Measurements from ENCODE around the gene HDGFL1.

HDGFL1 gene

GRCh38 chr6:22569281-22570184 lies at the start of gene HDGFL1:
Gene HDGFL1 (plus strand): TSS chr6:22569566. CDS start chr6:22569576, 10 bp downstream.
- peaks cover 5% of the 10 kb centered on the region for H3K9me3 Mint-ChIP-seq
- H3K4me1 Mint-ChIP-seq (ENCODE audit: low read depth) = no peaks in the 10 kb centered on the region
- H3K27ac Mint-ChIP-seq = no peak within 1 kb of the TSS
- H3K4me3 Mint-ChIP-seq = no peak within 1 kb of the TSS
- no peaks in the 10 kb centered on the region for H3K36me3 Mint-ChIP-seq (ENCODE audit: low read depth)
- DNase-seq (ENCODE audit: low spot score) = no peak
- H3K27me3 Mint-ChIP-seq (ENCODE audit: low read depth) = no peaks in the 10 kb centered on the region

DNA sequence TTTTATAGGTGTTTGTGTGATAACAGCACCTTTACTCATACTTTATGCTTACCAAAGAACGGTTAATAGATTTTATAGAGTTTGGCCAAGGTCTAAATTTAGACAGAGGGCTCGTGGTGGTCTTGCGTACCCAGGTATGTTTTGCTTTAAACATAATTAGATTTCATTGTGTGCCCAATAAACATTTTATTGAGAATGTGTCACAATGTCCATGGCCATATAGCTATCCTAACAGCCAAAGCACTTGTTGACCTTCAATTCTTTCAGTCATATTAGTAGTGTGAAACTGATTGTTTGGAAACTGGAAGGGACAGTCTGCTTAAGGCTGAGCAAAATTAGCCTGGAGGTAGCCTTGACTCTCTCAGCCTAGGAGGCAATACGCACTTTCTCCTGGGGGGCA lies 48.3 kb upstream of the HDGFL1 start:
- Mint-ChIP-seq H3K4me3 (no peak overlapping the region), H3K9me3 (no peaks in the 10 kb centered on the region), H3K27me3 (ENCODE audit: low read depth) (no peaks in the 10 kb centered on the region), H3K4me1 (ENCODE audit: low read depth) (no peaks in the 10 kb centered on the region), H3K27ac (no peak overlapping the region), H3K36me3 (ENCODE audit: low read depth) (no peaks in the 10 kb centered on the region)
- no peak for DNase-seq (ENCODE audit: low spot score)

DNA sequence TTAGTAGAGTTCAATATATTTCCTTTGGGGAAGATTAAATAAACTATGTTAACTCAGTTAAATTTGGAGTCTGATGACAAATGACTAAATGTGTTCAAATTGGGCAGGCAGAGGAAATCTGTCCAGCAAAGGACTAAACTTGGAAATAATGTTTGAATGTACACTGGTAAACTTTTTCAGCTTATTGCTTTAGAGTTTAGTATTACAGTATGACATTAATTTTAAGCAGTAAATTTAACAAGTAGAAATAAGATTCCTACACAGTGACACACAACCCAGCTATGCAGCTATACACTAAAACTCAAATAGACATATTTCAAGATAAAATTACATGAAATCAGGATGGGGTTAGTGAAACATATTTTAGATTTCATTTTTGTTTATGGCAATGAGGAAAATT lies 42.6 kb upstream of the HDGFL1 start:
- Mint-ChIP-seq H3K27me3 (ENCODE audit: low read depth) (no peaks in the 10 kb centered on the region), H3K36me3 (ENCODE audit: low read depth) (no peaks in the 10 kb centered on the region), H3K4me1 (ENCODE audit: low read depth) (no peaks in the 10 kb centered on the region), H3K9me3 (no peaks in the 10 kb centered on the region), H3K4me3 (no peak overlapping the region), H3K27ac (no peak overlapping the region)
- no peak for DNase-seq (ENCODE audit: low spot score)

GRCh38 chr6:22529866-22530265 lies 39.5 kb upstream of the HDGFL1 start:
- Mint-ChIP-seq H3K27ac (no peak overlapping the region), H3K9me3 (no peaks in the 10 kb centered on the region), H3K4me1 (ENCODE audit: low read depth) (no peaks in the 10 kb centered on the region), H3K27me3 (ENCODE audit: low read depth) (no peaks in the 10 kb centered on the region), H3K4me3 (no peak overlapping the region), H3K36me3 (ENCODE audit: low read depth) (no peaks in the 10 kb centered on the region)
- no peak for DNase-seq (ENCODE audit: low spot score)

DNA sequence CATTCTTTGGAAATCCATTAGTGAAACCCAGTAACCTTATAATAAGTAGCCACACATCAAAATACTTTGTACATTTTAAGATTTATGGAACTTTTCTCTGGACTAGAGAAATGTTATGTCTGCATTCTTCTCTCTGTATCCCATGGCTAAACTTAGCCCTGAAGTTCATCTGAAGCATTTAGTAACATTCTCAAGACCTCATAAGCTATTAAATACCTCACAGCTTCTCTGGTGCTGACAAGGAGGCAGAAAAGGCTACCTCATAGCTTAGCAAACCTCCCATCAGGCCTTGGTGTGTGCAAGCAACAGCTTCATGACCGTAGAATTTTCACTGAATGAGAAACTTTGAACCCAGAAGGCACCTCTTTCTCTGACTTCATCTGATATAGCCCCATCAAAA lies 38.9 kb upstream of the HDGFL1 start:
- DNase-seq (ENCODE audit: low spot score) = no peak
- H3K4me3 Mint-ChIP-seq = no peak overlapping the region
- no peaks in the 10 kb centered on the region for H3K4me1 Mint-ChIP-seq (ENCODE audit: low read depth)
- H3K9me3 Mint-ChIP-seq = no peaks in the 10 kb centered on the region
- H3K36me3 Mint-ChIP-seq (ENCODE audit: low read depth) = no peaks in the 10 kb centered on the region
- no peak overlapping the region for H3K27ac Mint-ChIP-seq
- no peaks in the 10 kb centered on the region for H3K27me3 Mint-ChIP-seq (ENCODE audit: low read depth)

GRCh38 chr6:22536122-22536521 lies 33.2 kb upstream of the HDGFL1 start:
- Mint-ChIP-seq H3K9me3 (no peaks in the 10 kb centered on the region), H3K36me3 (ENCODE audit: low read depth) (no peaks in the 10 kb centered on the region), H3K4me1 (ENCODE audit: low read depth) (no peaks in the 10 kb centered on the region), H3K4me3 (no peak overlapping the region), H3K27me3 (ENCODE audit: low read depth) (no peaks in the 10 kb centered on the region), H3K27ac (no peak overlapping the region)
- no peak for DNase-seq (ENCODE audit: low spot score)

GRCh38 chr6:22544476-22544875 lies 24.9 kb upstream of the HDGFL1 start:
- DNase-seq (ENCODE audit: low spot score) = no peak
- Mint-ChIP-seq H3K9me3 (no peaks in the 10 kb centered on the region), H3K4me3 (no peak overlapping the region), H3K4me1 (ENCODE audit: low read depth) (no peaks in the 10 kb centered on the region), H3K27ac (no peak overlapping the region), H3K36me3 (ENCODE audit: low read depth) (no peaks in the 10 kb centered on the region), H3K27me3 (ENCODE audit: low read depth) (no peaks in the 10 kb centered on the region)

- Mint-ChIP-seq H3K27me3 (ENCODE audit: low read depth) (no peaks in the 10 kb centered on the region), H3K4me3 (no peak overlapping the region), H3K9me3 (no peaks in the 10 kb centered on the region), H3K4me1 (ENCODE audit: low read depth) (no peaks in the 10 kb centered on the region), H3K36me3 (ENCODE audit: low read depth) (no peaks in the 10 kb centered on the region), H3K27ac (no peak overlapping the region)
- DNase-seq (ENCODE audit: low spot score) = no peak
Observed at GRCh38 chr6:22545051-22545450, 24.3 kb upstream of the HDGFL1 start.

DNA sequence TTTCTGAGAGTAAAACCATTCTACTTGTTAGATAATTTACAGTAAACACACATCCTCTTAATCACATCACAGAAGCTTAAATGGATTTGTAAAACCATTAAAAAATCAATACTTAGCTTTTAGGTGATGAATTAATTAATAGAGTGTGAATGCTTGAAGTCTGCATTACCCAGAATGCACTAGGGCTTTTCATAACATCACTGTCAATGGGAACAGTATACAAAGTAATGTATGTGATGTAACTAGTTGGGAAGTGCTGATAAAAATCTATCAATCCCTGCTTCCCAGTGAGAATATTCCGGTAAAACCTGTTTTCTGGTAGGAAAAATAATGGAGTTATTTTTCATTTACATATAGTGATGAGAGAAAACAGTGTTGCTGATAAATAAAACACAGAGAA lies 23.1 kb upstream of the HDGFL1 start:
- Mint-ChIP-seq H3K36me3 (ENCODE audit: low read depth) (no peaks in the 10 kb centered on the region), H3K27ac (no peak overlapping the region), H3K4me3 (no peak overlapping the region), H3K9me3 (no peaks in the 10 kb centered on the region), H3K4me1 (ENCODE audit: low read depth) (no peaks in the 10 kb centered on the region), H3K27me3 (ENCODE audit: low read depth) (no peaks in the 10 kb centered on the region)
- no peak for DNase-seq (ENCODE audit: low spot score)

- Mint-ChIP-seq H3K4me1 (ENCODE audit: low read depth) (no peaks in the 10 kb centered on the region), H3K27ac (no peak overlapping the region), H3K27me3 (ENCODE audit: low read depth) (no peaks in the 10 kb centered on the region), H3K4me3 (no peak overlapping the region), H3K9me3 (no peaks in the 10 kb centered on the region), H3K36me3 (ENCODE audit: low read depth) (no peaks in the 10 kb centered on the region)
- DNase-seq (ENCODE audit: low spot score) = no peak
Observed at GRCh38 chr6:22550971-22551670, 18.2 kb upstream of the HDGFL1 start.

DNA sequence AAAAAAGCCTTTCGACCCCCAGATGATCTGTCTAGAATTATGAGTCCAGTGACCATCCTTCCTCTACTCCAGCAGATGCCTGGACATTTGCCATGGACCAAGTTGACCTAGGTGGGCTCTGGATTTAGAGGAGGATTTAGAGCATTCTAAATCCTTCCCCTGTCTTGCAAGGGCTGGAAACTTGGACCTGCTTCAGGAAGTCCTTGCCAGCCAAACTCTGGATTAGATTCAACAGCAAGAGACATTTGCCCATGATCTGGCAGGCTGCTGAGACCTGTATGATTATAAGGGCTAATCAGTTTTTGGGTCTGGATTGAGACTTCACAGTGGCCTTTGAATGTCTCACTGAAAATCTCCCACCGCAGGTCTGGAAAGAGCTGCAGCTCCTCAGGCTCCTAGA lies 13.1 kb upstream of the HDGFL1 start:
- no peaks in the 10 kb centered on the region for H3K36me3 Mint-ChIP-seq (ENCODE audit: low read depth)
- H3K4me1 Mint-ChIP-seq (ENCODE audit: low read depth) = no peaks in the 10 kb centered on the region
- DNase-seq (ENCODE audit: low spot score) = no peak
- H3K27ac Mint-ChIP-seq = no peak overlapping the region
- no peaks in the 10 kb centered on the region for H3K27me3 Mint-ChIP-seq (ENCODE audit: low read depth)
- H3K9me3 Mint-ChIP-seq = no peaks in the 10 kb centered on the region
- no peak overlapping the region for H3K4me3 Mint-ChIP-seq

DNA sequence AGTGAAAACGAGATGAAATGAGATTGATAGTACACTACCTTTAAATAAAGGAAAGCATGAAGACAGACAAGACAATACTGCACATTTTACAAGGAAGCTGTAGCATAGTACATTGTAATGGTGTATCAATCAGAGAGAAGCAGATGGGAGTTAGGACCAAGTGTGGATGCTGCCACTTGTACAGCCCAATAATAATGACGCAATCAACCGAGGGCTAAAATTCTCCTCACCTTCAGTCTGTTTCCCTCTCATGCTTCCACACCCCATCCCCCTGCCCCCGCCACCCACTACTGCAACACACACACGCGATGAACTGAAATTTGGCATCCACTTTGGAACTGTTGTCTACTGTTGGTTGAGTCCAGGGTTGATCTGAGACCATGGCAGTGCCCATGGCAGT lies 12.4 kb upstream of the HDGFL1 start:
- no peak overlapping the region for H3K27ac Mint-ChIP-seq
- DNase-seq (ENCODE audit: low spot score) = no peak
- H3K27me3 Mint-ChIP-seq (ENCODE audit: low read depth) = no peaks in the 10 kb centered on the region
- H3K4me3 Mint-ChIP-seq = no peak overlapping the region
- no peaks in the 10 kb centered on the region for H3K9me3 Mint-ChIP-seq
- H3K36me3 Mint-ChIP-seq (ENCODE audit: low read depth) = no peaks in the 10 kb centered on the region
- H3K4me1 Mint-ChIP-seq (ENCODE audit: low read depth) = no peaks in the 10 kb centered on the region

DNA sequence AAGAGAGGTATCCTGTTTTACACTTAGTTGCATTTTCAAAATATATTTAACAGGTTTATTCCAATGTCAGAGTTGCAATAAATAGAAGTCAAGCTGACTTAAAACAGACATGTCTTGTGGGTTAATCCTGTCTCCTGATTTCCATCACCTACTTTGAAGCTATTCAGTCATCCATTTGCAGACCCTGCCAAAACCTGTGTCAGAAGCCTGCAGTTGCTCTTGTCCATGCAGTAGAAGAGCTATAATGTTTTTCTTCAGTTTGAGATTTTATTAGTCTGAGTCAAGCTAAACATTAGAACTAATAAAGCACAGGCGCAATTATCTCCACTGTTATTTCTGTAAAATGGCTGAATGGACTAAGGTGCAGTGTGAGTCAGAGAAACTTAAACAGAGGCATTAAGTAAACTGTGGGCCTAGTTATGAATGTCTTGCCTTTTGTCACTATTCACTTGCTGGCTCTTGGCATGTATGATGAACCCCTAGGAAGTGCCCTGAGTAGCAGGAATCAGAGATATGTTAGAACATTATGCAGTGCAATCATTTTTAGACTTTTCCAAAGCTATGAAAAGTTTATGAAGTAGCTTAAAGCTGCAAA lies 11.0 kb upstream of the HDGFL1 start:
- no peak overlapping the region for H3K4me3 Mint-ChIP-seq
- no peak overlapping the region for H3K27ac Mint-ChIP-seq
- no peaks in the 10 kb centered on the region for H3K27me3 Mint-ChIP-seq (ENCODE audit: low read depth)
- no peaks in the 10 kb centered on the region for H3K9me3 Mint-ChIP-seq
- no peak for DNase-seq (ENCODE audit: low spot score)
- no peaks in the 10 kb centered on the region for H3K4me1 Mint-ChIP-seq (ENCODE audit: low read depth)
- no peaks in the 10 kb centered on the region for H3K36me3 Mint-ChIP-seq (ENCODE audit: low read depth)

- Mint-ChIP-seq H3K27me3 (ENCODE audit: low read depth) (no peaks in the 10 kb centered on the region), H3K9me3 (peaks cover 5% of the 10 kb centered on the region), H3K4me1 (ENCODE audit: low read depth) (no peaks in the 10 kb centered on the region), H3K27ac (no peak overlapping the region), H3K4me3 (no peak overlapping the region), H3K36me3 (ENCODE audit: low read depth) (no peaks in the 10 kb centered on the region)
- DNase-seq (ENCODE audit: low spot score) = no peak
Observed at GRCh38 chr6:22568854-22569253, 512 bp upstream of the HDGFL1 start.
